GM12801 (cell line): ENCODE results near the gene ANKMY1.

ENCODE experiments used
- TF ChIP-seq, protein P1 (sequence below): IDR thresholded peaks from one replicate; pipeline ENCODE4 v1.5.1; 2011; ENCODE audit warnings: control low read depth; ENCODE audit not compliant: insufficient read length; ENCODE audit errors: extremely low read depth

ANKMY1 gene

DNA sequence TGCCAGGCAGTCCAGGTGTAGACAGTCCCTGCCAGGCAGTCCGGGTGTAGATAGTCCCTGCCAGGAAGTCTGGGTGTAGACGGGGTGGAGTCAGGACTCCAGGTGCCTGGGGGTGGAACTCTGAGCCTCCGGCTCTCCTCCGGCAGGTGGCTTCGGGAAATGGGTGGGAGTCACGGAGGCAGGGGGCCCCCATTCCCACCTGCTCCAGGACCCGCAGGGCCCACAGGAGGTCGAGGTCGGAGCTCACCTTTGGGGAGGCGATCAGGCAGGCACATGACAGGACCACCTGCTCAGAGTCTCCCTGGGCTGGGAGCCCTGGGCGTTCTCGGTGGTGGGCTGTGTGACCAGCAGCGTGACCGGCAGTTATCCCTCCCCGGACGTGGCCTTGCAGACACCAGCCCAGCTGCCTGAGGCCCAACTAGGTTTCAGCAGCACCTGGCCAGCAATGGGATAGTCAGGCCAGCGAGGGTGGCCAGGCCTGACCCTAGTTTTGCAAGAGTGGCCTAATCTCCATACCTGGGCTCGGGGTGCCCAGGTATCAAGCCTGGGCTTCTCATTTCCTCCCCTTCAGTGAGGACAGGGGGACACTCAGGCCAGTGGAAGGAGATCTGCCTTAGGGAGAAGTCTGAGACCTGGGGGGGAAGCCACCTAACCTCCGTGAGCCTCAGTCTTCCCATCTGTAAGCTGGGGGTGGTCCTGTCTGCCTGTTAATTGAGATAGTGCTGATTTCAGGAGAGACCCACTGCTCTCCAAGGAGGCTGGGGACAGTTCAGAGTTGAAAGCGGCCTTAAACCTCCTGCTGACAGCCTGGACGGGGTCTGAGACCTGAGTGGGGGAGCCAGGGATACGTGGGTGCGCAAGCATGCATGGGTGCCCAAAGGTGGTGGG is 109.2 kb downstream of the ANKMY1 start:
- TF ChIP-seq, protein P1, sequence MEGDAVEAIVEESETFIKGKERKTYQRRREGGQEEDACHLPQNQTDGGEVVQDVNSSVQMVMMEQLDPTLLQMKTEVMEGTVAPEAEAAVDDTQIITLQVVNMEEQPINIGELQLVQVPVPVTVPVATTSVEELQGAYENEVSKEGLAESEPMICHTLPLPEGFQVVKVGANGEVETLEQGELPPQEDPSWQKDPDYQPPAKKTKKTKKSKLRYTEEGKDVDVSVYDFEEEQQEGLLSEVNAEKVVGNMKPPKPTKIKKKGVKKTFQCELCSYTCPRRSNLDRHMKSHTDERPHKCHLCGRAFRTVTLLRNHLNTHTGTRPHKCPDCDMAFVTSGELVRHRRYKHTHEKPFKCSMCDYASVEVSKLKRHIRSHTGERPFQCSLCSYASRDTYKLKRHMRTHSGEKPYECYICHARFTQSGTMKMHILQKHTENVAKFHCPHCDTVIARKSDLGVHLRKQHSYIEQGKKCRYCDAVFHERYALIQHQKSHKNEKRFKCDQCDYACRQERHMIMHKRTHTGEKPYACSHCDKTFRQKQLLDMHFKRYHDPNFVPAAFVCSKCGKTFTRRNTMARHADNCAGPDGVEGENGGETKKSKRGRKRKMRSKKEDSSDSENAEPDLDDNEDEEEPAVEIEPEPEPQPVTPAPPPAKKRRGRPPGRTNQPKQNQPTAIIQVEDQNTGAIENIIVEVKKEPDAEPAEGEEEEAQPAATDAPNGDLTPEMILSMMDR = no peak

DNA sequence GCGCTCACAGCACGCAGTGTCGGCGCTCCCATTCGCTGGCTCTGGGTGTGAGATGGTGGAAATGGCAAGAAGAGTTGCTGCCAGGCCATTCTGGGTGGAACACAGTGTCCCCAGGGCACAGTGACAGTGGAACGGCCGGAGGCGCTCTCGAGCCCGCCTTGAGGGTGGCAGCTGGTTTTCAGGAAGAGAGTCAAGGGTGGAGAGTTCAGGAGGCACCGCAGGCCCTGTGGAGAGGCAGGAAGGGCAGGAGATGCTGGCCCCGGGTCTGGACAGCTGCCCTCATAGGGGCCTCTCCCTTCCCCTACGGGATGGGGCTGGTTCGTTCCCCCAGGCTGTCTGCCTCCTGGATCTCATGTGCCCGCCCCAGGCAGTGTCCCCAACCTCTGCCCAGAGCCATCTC is 109.9 kb downstream of the ANKMY1 start:
- TF ChIP-seq, protein P1 = no peak

DNA sequence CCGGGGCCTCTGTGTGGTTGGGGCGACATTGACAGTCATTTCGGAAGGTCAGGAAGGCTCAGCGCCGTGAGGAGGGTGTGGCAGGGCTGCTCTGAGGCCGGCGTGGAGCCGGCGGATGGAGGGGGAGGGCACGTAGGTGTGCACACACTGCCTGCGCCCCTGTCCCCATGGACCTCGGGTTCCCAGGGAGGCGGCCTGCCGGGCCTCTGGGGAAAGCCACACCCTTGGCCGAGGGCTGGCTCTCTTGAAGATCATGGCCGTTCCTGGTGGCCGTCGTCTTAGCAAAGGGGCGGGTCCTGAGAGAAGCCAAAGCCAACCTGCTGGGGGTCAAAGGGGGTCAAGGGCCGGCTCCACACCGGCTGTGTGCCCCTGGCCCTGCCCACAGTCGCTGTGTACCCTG is 110.5 kb downstream of the ANKMY1 start:
- TF ChIP-seq, protein P1 = no peak

DNA sequence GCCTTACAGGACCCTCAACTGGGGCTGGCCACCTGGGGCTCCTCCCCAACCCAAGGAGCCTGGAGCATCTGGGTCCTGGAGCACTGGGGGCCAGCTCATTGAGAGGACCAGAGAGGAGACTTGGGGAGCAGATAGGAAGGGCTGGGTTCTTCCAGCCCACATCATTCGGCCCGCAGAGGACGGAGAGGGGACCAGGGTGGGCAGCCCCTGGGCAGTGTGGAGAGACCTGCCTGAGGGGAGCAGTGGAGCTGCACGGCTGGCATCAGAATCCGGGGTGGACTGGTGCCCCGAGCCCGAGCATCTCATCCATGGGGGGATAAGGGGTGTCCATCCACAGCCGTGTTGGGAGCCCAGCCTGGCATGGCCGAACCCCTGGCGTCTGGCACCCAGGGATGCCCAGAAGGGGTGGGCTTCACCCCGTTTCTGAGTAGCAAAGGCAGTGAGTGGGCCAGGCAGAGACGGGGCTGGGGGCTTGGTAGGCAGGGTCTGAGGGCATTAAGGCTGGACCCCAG is 111.1 kb downstream of the ANKMY1 start:
- TF ChIP-seq, protein P1 = no peak

DNA sequence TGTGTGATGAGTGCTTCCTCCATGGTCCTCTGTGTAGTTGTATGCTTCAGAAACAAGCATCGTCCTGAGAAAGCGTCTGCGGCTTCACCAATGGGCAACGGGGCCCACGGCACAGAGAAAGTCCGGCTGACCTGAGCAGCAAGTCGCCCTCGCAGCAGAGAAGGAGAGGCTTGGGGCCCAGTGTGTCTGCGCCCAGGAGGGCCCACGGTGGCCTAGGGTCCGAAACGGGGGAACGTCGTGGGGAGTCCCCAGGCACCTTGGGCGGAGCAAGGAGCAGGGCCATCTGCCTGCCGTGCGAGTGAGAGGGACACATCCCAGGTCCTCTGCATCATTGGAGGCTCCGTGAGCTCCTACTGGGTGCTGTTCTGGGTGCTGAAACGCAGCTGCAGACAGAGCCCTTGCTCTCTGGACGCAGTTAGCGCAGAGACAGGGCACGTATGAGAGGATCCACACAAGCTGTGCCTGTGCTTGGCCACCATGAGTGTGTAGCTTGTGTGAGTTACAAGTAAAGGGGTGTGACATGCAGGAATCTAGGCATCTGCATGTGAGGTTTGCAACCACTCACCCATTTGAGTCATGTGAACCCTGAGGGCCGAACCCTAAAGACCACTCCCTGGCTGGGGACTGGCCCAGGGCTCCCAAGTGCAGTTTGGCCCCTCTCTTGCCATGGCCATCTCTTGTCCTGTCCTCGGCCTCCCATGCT is 111.7 kb downstream of the ANKMY1 start:
- TF ChIP-seq, protein P1 = no peak

DNA sequence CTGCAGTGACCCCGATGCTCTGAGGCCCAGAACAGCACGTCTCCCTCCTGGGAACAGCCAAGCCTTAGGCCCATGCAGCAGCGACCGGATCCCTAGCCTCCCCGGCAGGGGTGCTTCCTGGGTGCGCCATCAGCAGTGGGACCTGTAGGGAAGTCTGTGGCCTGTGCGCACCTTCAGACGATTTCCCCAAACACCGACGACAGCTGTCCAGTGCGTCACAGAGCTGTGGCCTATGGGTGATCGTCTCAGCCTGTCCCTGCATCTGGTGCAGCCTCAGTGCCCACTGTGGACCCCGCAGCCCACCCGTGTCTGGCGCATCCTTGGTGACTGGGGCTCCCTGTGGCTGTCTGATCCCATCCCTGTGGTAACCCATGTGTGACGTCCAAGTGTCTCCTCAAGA is 113.3 kb downstream of the ANKMY1 start:
- TF ChIP-seq, protein P1 = no peak

DNA sequence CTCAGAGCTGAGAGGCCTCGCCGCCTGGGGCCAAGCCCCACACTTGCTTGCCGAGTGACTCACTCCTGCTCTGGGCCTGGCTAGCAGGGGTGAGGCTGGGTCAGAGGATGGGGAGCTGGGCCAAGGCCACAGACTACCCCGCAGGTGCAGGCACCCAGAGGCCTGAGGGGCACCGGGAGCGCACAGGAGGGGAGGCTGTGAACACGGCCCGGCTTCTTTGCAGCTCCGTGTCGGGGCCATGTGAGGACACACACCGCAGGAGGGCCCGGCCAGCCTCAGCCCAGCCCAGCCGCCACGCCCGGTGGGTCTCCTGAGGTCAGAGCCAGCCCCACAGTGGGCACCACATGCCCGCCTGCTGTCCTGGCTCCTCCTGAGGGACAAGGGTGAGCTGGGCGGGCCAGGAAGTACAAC is 113.9 kb downstream of the ANKMY1 start:
- TF ChIP-seq, protein P1 = no peak
